GM12801 (cell line): ENCODE results near the gene LRRN2.

Source experiments
- TF ChIP-seq, protein P1 (sequence below): IDR thresholded peaks from one replicate; pipeline ENCODE4 v1.5.1; 2011; ENCODE audit warnings: control low read depth; ENCODE audit not compliant: insufficient read length; ENCODE audit errors: extremely low read depth

LRRN2 gene

DNA sequence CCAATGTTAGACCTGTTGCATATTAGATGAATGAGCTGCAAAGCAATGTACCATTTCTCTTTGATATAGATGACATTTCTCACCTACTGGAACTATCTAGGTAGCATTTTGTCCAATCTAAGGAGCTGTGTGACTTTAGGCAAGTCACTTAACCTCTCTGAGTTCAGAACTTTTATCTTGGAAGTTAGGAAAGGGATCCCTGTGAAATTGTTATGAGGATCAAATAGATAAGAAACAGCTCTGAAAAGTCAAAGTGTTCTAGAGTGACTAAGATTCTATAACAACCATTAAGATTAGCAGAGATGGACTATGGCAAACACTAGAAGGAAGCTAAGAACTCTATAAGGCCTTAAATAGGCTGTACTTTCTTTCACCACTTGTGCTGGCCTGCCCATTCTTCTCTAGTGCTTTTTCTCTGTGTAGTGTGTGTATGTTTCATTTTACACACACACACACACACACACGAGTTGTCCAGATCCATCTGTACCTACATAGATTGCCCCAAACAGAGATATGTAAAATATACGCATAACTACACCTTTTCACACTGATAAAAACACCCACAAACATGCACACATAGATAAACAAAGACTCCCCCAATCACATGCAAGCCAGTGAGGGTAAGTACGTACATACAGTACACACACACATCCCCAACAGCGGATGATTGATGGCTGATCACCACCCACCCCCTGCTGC is 19.4 kb upstream of the LRRN2 start:
- TF ChIP-seq, protein P1, sequence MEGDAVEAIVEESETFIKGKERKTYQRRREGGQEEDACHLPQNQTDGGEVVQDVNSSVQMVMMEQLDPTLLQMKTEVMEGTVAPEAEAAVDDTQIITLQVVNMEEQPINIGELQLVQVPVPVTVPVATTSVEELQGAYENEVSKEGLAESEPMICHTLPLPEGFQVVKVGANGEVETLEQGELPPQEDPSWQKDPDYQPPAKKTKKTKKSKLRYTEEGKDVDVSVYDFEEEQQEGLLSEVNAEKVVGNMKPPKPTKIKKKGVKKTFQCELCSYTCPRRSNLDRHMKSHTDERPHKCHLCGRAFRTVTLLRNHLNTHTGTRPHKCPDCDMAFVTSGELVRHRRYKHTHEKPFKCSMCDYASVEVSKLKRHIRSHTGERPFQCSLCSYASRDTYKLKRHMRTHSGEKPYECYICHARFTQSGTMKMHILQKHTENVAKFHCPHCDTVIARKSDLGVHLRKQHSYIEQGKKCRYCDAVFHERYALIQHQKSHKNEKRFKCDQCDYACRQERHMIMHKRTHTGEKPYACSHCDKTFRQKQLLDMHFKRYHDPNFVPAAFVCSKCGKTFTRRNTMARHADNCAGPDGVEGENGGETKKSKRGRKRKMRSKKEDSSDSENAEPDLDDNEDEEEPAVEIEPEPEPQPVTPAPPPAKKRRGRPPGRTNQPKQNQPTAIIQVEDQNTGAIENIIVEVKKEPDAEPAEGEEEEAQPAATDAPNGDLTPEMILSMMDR = no peak

DNA sequence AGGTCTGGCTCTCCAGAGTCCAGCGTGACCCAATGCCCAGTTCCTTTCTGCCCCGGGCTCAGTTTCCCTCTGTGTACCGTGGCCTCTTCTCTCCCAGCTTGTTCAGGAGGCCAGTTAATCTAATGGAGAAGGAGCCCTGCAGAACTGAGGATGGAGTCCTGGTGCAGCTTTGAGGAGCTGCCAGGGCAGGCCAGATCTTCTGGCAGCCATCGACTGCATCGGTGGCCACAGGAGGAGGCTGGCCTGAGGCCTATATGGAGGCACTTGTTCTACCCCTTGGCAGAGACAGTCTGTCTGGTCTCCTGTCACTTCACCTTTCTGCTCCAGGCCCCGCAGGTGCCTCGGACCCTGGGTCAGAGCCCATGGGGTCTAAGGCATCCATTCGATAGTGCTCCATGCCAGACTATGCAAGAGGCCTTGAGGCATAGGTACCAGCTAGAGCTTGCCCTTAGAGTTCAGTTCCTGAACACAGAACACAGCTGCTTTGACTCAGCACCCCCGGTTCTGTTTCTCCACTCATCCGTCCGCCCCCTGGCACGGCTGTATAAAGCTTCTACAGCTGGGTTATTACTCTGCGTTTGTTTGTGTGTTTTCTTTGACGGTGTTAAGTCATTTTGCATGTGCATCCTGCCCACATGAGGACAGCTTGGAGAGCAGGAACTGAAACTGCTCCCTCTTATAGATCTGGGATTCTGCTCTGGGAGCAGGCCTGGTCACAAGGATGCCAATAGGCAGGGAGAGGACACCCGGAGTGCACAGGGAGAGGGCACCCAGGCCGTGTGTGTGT is 18.5 kb upstream of the LRRN2 start:
- TF ChIP-seq, protein P1 = no peak

DNA sequence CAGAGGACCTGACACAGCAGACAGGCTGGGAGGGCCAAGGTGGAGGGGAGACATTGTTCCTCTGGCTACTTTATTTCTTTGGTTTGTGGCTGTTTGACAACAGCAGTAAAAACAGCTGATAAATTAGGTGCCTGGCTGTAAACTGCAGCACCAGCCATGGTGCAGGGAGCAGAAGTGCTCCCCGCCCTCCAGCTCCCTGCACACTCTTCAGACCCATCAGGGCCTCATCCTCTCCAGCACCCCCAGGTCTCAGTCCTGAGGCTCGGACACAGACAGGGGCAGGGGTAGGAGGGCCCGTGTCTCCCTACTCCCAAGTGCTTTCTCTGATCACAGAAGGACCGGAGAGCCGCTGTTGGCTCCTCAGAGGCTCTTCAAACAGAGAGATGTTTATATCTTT is 17.7 kb upstream of the LRRN2 start:
- TF ChIP-seq, protein P1 = no peak

DNA sequence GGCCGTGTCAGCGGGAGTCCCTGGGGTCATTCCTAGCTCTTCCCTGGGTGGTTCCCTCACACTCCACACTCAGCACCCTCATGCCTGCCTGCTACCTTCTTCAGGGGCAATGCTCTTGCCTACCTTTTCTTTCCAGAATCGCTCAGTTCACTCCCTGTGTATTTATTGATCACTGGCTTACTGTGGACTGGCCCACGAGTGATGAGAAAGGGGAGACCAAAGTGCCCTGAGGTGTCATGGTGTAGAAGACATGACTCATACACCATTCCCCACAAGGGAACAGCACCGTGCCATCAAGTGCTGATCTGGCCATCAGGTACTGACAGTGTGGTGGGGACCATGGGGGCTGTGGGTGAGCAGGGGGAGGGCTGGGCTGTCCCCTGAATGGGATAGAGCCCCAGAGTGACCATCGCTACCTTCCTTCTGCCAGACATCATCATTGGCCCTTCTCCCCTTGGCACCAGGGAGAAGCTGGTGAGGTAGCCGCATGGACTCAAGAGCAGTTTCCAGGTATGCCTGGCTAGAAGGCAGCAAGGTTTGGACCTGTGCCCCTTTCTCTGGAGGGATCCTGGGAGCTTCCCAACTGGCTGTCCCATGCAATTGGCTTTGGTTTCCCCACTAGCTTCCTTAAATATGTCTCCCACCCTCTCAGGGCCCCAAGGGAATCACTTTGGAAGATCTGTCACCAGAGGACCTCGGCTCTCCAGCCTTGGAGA is 17.2 kb upstream of the LRRN2 start:
- TF ChIP-seq, protein P1 = no peak

DNA sequence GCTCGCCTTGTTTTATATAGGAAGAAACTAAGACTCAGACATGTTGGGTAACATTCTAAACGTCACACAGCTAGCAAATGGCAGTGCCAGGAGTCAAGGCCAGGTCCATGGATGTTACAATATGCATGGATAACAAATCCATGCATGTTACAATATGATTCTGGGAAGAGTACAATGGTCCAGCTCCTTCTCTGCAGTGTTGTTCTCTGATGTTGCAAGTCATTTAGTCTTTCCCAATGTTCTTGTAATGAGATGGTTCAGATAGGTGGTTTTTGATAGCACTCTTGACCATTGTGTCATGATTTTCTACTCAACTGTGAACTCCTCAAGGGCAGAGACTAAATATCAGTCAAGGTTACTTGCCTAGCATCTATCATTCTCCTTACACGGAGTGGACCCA is 15.7 kb upstream of the LRRN2 start:
- TF ChIP-seq, protein P1 = no peak

DNA sequence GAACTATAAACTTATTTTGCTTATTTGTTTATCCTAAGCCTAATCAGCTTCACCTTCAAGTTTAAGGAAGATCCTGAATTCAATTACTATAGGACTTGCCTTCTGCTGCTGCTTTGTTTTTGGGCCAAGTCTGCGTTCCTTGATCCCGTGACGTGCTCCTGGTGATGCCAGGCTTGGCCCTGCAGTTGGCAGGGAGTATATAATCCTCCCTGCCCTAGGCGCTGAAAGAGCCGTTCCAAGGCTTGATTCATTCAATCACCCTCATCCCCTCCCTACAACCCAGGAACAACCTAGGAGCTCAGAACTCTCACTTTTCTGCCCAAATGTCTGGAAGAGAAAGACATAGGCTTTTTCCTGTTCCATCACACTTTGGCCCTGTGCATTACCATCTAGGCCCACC is 12.4 kb upstream of the LRRN2 start:
- TF ChIP-seq, protein P1 = no peak

DNA sequence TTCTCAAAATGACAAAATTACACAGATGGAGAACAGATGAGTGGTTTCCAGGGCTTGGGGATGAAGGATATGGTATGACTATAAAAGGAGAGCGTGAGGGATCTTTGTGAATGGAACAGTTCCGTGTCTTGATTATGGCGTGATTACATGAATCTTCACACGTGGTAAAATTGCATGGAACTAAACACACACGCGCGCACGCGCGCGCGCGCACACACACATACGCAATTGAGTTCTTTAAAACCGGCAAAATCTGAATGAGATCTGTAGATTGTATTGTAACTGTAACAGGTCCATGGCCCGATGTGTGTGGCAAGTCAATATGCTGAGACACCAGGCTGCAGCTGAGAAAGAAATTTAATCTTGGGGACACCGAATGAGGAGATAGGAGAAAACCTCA is 11.1 kb upstream of the LRRN2 start:
- TF ChIP-seq, protein P1 = no peak
